ENCODE results near the gene CCDC92.

- TF ChIP-seq TAF15 (IDR thresholded peaks at IDR 0.05; ENCODE audit: low read depth, low read length, poor library complexity, severe bottlenecking) (no peak), ATF2 (CRISPR knock-in tag; IDR thresholded peaks at IDR 0.05) (no peak), FOXJ3 (CRISPR knock-in tag; IDR thresholded peaks at IDR 0.05; ENCODE audit: borderline replicate concordance) (no peak)
Observed at GRCh38 chr12:123890536-123890902, 82.1 kb downstream of the CCDC92 start.

Measured in HepG2 (cell line).